AG04450 (cell line): Measurements from ENCODE around the gene XNDC1N. TPM values are rescaled to one million over a fixed set of nuclear protein-coding genes. Genes with fewer than 3 reads are reported as not detected.
"Not testable (repeated sequence)": the region's sequence is repeated elsewhere in the genome, so short reads cannot be mapped to it uniquely, and the experiment has no call there.

Experiments
- CTCF ChIA-PET: fragments of 300-600, 350-600 bp; formaldehyde crosslinking; extraction: SDS; loops from one replicate; lab custom pipeline; 2022; ENCODE audit warnings: antibody characterized with exemption, inconsistent platforms; lab: Charles Lee
- POLR2A ChIA-PET: fragments of 350-600 bp; formaldehyde crosslinking; extraction: SDS; loops from one replicate; lab custom pipeline; 2021; ENCODE audit warnings: antibody characterized with exemption, inconsistent platforms; lab: Yijun Ruan, JAX
- DNase-seq: peaks from one replicate; pipeline ENCODE4 v3.0.0-alpha.2; 2011; ENCODE audit warnings: low read depth, low spot score
- H3K27ac ChIP-seq: one replicate; pipeline ENCODE4 v1.5.1; 2012; ENCODE audit warnings: low read depth, low read length, control low read depth
- H3K27me3 ChIP-seq: one replicate; pipeline ENCODE4 v1.6.0; 2012; ENCODE audit warnings: low read length; ENCODE audit not compliant: control insufficient read depth, insufficient read depth
- H3K4me3 ChIP-seq: 2 replicates; pipeline ENCODE4 v1.5.1; 2011; ENCODE audit warnings: mild to moderate bottlenecking, low read depth, low read length, control low read depth
- H3K9me3 ChIP-seq: 2 replicates; pipeline ENCODE4 v1.5.1; 2012; ENCODE audit warnings: low read length; ENCODE audit not compliant: control insufficient read depth, insufficient read depth
- polyA plus RNA-seq: library from polyadenylated mRNA; depleted of rRNA; stranded (reverse); fragments of >200 nt; gene quantifications from 2 replicates; pipeline ENCODE4 v1.2.3, GENCODE V29; 2011
- TF ChIP-seq, protein P1 (sequence below): IDR thresholded peaks from 2 replicates; pipeline ENCODE4 v1.5.1; 2011; ENCODE audit warnings: low read depth, low read length, control low read depth, inconsistent platforms

Gene XNDC1N
- polyA plus RNA-seq, 1 experiment: 3.1 TPM

DNA sequence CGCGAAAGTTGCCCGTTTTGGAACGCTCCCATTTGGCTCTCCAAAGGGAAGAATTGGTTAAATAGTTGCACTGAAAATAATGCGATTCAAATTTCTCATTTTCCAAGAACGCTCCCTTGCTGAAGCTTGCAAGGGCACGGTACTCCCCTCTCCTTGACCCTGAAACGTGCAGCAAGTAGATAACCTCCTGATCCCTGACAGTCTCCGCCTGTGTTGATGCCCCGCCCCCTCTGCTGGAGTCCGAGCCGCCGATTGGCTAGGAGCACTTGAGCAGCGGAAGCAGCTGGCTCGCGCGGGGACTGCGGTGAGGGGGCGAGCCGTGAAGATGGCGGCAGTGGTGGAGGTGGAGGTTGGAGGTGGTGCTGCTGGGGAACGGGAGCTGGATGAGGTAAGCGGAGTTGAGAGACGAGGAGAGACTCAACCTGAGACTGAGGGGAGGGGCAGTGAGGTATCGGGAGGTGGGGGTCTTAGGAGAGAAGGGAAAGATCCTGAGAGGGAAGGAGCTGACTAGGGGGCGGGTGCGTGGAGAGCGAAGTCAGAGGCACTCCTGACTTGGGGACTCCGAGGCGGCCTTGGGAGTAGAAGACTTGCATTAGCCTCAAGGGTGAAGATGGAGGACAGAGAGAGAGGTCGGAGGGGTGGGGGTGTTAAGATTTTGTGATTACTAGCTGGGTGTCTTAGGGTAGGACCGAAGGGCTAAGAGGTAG lies 496 bp upstream of the XNDC1N start, which contains the start of gene RNF121:
Gene RNF121, plus strand, starts transcription at position 310 of the 707 bp plus-strand sequence. Its CDS starts 16 bp downstream, at position 326.
- CTCF ChIA-PET: interaction anchor here (0.9 to 1.0 kb wide), 2 partner anchors 128 to 137 kb away, joined by 3 to 4 read pairs; no protein-coding TSS in a partner anchor
- no peaks in the 10 kb centered on the region; the same call in 1 of the 2 replicates for H3K9me3 ChIP-seq
- H3K27ac ChIP-seq: peak within 1 kb of the TSS; percentile 95
- peak within 1 kb of the TSS; percentile 95 for H3K4me3 ChIP-seq
- DNase-seq: peak; percentile 81
- POLR2A ChIA-PET: interaction anchor here (1.0 kb wide), 1 partner anchor 15 kb away, joined by 4 read pairs; no protein-coding TSS in a partner anchor
- TF ChIP-seq, protein P1, sequence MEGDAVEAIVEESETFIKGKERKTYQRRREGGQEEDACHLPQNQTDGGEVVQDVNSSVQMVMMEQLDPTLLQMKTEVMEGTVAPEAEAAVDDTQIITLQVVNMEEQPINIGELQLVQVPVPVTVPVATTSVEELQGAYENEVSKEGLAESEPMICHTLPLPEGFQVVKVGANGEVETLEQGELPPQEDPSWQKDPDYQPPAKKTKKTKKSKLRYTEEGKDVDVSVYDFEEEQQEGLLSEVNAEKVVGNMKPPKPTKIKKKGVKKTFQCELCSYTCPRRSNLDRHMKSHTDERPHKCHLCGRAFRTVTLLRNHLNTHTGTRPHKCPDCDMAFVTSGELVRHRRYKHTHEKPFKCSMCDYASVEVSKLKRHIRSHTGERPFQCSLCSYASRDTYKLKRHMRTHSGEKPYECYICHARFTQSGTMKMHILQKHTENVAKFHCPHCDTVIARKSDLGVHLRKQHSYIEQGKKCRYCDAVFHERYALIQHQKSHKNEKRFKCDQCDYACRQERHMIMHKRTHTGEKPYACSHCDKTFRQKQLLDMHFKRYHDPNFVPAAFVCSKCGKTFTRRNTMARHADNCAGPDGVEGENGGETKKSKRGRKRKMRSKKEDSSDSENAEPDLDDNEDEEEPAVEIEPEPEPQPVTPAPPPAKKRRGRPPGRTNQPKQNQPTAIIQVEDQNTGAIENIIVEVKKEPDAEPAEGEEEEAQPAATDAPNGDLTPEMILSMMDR: no peak
- no peaks in the 10 kb centered on the region for H3K27me3 ChIP-seq

DNA sequence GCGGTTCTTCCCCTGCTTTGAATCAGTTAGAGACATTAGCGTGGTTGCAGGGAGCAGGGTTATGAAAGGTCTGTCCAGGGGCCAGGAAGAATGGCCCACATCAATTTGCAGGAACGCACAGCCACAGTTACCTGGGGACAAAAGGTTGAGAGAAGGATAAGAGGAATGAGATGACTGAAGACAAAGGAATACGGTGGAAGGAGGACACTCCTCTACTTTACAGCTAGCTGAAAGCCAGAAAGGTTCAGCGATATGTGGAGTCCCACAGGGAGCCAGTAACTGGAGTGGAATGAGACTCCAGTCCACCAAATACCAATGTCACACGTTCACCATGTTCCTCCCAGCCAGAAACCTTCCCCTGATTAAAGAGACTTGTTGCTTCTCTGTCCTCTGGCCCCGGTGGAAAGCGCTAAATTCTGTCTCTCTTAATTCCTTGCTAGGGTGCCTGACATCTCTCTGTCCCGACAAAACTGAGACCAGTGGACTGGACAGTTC lies 10.7 kb downstream of the XNDC1N start:
- ChIA-PET POLR2A (no interaction called here), CTCF (no interaction called here)
- H3K27ac ChIP-seq: no peak overlapping the region
- no peaks in the 10 kb centered on the region for H3K9me3 ChIP-seq
- no peak for DNase-seq
- TF ChIP-seq, protein P1: no peak
- H3K27me3 ChIP-seq: no peaks in the 10 kb centered on the region
- H3K4me3 ChIP-seq: no peak overlapping the region

DNA sequence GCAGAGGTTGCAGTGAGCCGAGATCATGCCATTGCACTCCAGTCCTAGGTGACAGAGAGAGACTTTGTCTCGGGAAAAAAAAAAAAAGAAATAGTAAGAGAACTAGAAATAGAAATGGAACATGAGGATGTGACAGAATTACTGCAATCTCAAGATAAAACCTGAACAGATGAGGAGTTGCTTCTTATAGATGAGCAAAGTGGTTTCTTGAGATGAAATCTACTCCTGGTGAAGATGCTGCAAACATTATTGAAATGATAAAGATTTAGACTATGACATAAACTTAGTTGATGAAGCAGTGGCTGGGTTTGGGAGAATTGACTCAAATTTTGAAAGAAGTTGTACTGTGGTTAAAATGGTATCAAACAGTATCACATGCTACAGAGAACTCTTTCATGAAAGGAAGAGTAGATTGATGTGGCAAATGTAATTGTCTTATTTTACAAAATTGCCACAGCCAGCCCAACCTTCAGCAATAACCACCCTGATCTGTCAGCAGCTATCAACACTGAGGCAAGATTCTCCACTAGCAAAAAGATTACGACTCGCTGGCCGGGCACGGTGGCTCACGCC lies 13.7 kb downstream of the XNDC1N start:
- no peak for DNase-seq
- H3K27me3 ChIP-seq: no peaks in the 10 kb centered on the region
- no peak overlapping the region for H3K27ac ChIP-seq
- TF ChIP-seq, protein P1: no peak
- ChIA-PET CTCF (no interaction called here), POLR2A (no interaction called here)
- H3K4me3 ChIP-seq: no peak overlapping the region
- H3K9me3 ChIP-seq: no peaks in the 10 kb centered on the region

DNA sequence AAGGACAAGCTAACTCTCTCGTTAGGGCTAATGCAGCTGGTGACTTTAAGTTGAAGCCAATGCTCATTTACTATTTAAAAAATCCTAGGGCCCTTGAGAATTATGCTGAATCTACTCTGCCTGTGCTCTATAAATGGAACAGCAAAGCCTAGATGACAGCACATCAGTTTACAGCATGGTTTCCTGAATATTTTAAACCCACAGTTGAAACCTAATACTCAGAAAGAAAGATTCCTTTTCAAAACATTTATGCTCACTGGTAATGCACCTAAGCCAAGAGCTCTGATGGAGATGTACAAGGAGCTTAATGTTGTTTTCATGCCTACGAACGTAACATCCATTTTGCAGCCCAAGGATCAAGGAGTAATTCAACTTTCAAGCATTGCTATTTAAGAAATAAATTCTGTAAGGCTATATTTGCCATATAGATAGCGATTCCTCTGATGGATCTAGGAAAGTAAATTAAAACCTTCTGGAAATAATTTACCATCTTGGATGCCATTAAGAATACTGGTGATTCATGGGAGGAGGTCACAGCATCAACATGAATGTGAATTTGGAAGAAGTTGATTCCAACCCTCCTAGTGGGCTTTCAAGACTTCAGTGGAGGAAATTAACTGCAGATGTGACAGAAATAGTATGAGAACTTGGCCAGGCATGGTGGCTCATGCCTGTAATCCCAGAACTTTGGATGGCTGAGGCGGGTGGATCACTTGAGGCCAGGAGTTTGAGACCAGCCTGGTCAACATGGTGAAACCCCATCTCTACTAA lies 14.5 kb downstream of the XNDC1N start:
- ChIA-PET POLR2A (no interaction called here), CTCF (no interaction called here)
- H3K27ac ChIP-seq: no peak overlapping the region
- peak; percentile 26 for DNase-seq
- no peaks in the 10 kb centered on the region for H3K27me3 ChIP-seq
- TF ChIP-seq, protein P1: no peak
- H3K9me3 ChIP-seq: no peaks in the 10 kb centered on the region
- H3K4me3 ChIP-seq: no peak overlapping the region

DNA sequence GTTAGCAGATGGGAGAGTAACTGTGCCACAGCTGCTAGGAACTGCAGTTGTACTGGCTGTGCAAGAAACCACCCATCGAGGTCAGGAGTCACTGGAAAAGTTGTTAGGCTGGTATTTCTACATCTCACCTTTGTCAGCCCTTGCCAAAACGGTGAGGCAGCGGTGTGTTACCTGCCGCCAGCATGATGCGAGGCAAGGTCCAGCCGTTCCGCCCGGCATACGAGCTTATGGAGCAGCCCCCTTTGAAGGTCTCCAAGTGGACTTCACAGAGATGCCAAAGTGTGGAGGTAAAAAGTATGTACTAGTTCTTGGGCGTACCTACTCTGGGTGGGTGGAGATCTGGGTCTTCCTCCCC lies 16.4 kb downstream of the XNDC1N start:
- H3K27me3 ChIP-seq, DNase-seq, H3K4me3 ChIP-seq, H3K9me3 ChIP-seq, POLR2A ChIA-PET, CTCF ChIA-PET, H3K27ac ChIP-seq: not testable (repeated sequence)

DNA sequence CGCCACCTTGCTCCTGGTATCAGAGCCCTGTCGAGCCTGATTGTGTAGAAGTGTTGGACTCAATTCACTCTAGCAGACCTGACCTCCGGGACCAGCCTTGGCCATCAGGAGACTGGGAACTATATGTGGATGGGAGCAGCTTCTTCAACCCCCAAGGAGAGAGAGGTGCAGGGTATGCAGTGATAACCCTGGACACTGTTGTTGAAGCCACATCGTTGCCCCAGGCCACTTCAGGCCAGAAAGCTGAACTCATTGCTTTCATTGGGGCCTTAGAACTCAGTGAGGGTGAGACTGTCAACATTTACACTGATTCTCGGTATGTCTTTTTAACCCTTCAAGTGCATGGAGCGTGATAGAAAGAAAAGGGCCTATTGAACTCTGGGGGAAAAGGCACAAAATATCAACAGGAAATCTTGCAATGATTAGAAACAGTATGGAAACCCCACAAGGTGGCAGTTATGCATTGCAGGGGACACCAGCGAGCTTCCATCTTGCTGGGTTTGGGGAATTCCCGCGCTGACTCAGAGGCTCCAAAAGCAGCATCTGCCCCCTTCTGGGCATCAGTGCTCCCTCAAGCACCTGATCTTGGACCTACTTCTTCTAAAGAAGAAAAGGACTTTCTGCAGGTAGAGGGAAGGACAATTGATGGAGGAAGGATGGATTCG lies 16.9 kb downstream of the XNDC1N start:
- H3K27me3 ChIP-seq, POLR2A ChIA-PET, CTCF ChIA-PET, DNase-seq, H3K9me3 ChIP-seq, H3K4me3 ChIP-seq, H3K27ac ChIP-seq: not testable (repeated sequence)

DNA sequence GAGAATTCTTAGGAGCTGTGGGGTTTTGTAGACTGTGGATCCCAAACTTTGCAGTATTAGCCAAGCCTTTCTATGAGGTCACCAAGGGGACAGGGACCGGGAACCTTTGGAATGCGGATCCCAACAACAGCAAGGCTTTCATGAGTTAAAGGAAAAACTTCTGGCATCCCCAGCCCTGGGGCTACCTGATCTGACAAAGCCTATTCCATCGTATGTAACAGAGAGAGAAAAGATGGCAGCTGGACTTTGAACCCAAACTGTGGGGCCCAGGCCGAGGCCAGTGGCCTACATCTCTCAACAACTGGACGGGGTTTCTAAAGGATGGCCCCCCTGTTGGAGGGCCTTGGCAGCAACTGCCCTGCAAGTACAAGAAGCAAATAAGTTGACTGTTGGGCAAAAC lies 17.6 kb downstream of the XNDC1N start:
- H3K27ac ChIP-seq, CTCF ChIA-PET, POLR2A ChIA-PET, H3K27me3 ChIP-seq, DNase-seq, H3K9me3 ChIP-seq, H3K4me3 ChIP-seq: not testable (repeated sequence)
